ENCODE measurements around the gene BRI3BP.

BRI3BP gene

GRCh38 chr12:125076103-125076502, 82.7 kb downstream of the BRI3BP start:
- H2AFZ ChIP-seq (ENCODE audit: low read length) = no peak overlapping the region
- no peaks in the 10 kb centered on the region for H3K27me3 ChIP-seq (replicated peaks; ENCODE audit: insufficient read depth, low read length)
- H3K36me3 ChIP-seq (replicated peaks; ENCODE audit: insufficient read depth, low read length) = no peaks in the 10 kb centered on the region; the same call in 1 of the 2 replicates
- no peaks in the 10 kb centered on the region for H3F3A ChIP-seq (ENCODE audit: insufficient read depth, low read length)
- TF ChIP-seq EZH2 (optimal IDR thresholded peaks at IDR 0.05; ENCODE audit: low read depth, low read length) (no peak), CTCF (IDR thresholded peaks at IDR 0.05; ENCODE audit: low read length) (no peak), EZH2phosphoT487 (IDR thresholded peaks at IDR 0.05; ENCODE audit: low read length) (no peak)
- H3K9me2 ChIP-seq (replicated peaks; ENCODE audit: insufficient read depth, low read length) = no peaks in the 10 kb centered on the region
- no peaks in the 10 kb centered on the region for H3K4me1 ChIP-seq (ENCODE audit: low read length)
- no peak for DNase-seq
- H3K9me3 ChIP-seq (replicated peaks; ENCODE audit: insufficient read depth, low read length) = no peaks in the 10 kb centered on the region
- H4K20me1 ChIP-seq (ENCODE audit: insufficient read depth, low read length) = no peaks in the 10 kb centered on the region
- H3K79me2 ChIP-seq (ENCODE audit: low read length) = no peaks in the 10 kb centered on the region
- H3K27ac ChIP-seq (ENCODE audit: low read length) = no peak overlapping the region
- no peak overlapping the region for H3K9ac ChIP-seq (ENCODE audit: low read length)
- H3K4me2 ChIP-seq (ENCODE audit: low read depth, low read length) = no peak overlapping the region
- H3K4me3 ChIP-seq (ENCODE audit: low read length) = no peak overlapping the region

- H3K4me3 ChIP-seq (ENCODE audit: low read length) = no peak overlapping the region
- no peaks in the 10 kb centered on the region for H3K79me2 ChIP-seq (ENCODE audit: low read length)
- H3K27ac ChIP-seq (ENCODE audit: low read length) = no peak overlapping the region
- no peaks in the 10 kb centered on the region; the same call in 1 of the 2 replicates for H3K36me3 ChIP-seq (replicated peaks; ENCODE audit: insufficient read depth, low read length)
- no peak overlapping the region for H3K9ac ChIP-seq (ENCODE audit: low read length)
- no peaks in the 10 kb centered on the region for H3K4me1 ChIP-seq (ENCODE audit: low read length)
- no peaks in the 10 kb centered on the region for H3K9me3 ChIP-seq (replicated peaks; ENCODE audit: insufficient read depth, low read length)
- TF ChIP-seq EZH2phosphoT487 (IDR thresholded peaks at IDR 0.05; ENCODE audit: low read length) (no peak), EZH2 (optimal IDR thresholded peaks at IDR 0.05; ENCODE audit: low read depth, low read length) (no peak), CTCF (IDR thresholded peaks at IDR 0.05; ENCODE audit: low read length) (no peak)
- DNase-seq = no peak
- H3F3A ChIP-seq (ENCODE audit: insufficient read depth, low read length) = no peaks in the 10 kb centered on the region
- H3K9me2 ChIP-seq (replicated peaks; ENCODE audit: insufficient read depth, low read length) = no peaks in the 10 kb centered on the region
- no peak overlapping the region for H3K4me2 ChIP-seq (ENCODE audit: low read depth, low read length)
- no peaks in the 10 kb centered on the region for H3K27me3 ChIP-seq (replicated peaks; ENCODE audit: insufficient read depth, low read length)
- H2AFZ ChIP-seq (ENCODE audit: low read length) = no peak overlapping the region
- no peaks in the 10 kb centered on the region for H4K20me1 ChIP-seq (ENCODE audit: insufficient read depth, low read length)
Observed at GRCh38 chr12:125079084-125079483, 85.6 kb downstream of the BRI3BP start.

GRCh38 chr12:125079648-125080645, 86.5 kb downstream of the BRI3BP start:
- TF ChIP-seq EZH2phosphoT487 (IDR thresholded peaks at IDR 0.05; ENCODE audit: low read length) (no peak), CTCF (IDR thresholded peaks at IDR 0.05; ENCODE audit: low read length) (no peak), EZH2 (optimal IDR thresholded peaks at IDR 0.05; ENCODE audit: low read depth, low read length) (no peak)
- no peaks in the 10 kb centered on the region; the same call in 1 of the 2 replicates for H3K36me3 ChIP-seq (replicated peaks; ENCODE audit: insufficient read depth, low read length)
- no peak overlapping the region for H3K4me2 ChIP-seq (ENCODE audit: low read depth, low read length)
- DNase-seq = no peak
- no peak overlapping the region for H3K4me3 ChIP-seq (ENCODE audit: low read length)
- no peaks in the 10 kb centered on the region for H3K79me2 ChIP-seq (ENCODE audit: low read length)
- no peak overlapping the region for H2AFZ ChIP-seq (ENCODE audit: low read length)
- H3K4me1 ChIP-seq (ENCODE audit: low read length) = no peaks in the 10 kb centered on the region
- H4K20me1 ChIP-seq (ENCODE audit: insufficient read depth, low read length) = no peaks in the 10 kb centered on the region
- H3F3A ChIP-seq (ENCODE audit: insufficient read depth, low read length) = no peaks in the 10 kb centered on the region
- no peaks in the 10 kb centered on the region for H3K9me3 ChIP-seq (replicated peaks; ENCODE audit: insufficient read depth, low read length)
- H3K9me2 ChIP-seq (replicated peaks; ENCODE audit: insufficient read depth, low read length) = no peaks in the 10 kb centered on the region
- H3K9ac ChIP-seq (ENCODE audit: low read length) = no peak overlapping the region
- no peak overlapping the region for H3K27ac ChIP-seq (ENCODE audit: low read length)
- no peaks in the 10 kb centered on the region for H3K27me3 ChIP-seq (replicated peaks; ENCODE audit: insufficient read depth, low read length)

All from MM.1S (cell line).